Astrocyte (in vitro differentiated cells and primary cell): Measurements from ENCODE around the gene SNX13.

Experiments
- EZH2 ChIP-seq: IDR thresholded peaks from 2 replicates; pipeline ENCODE4 v1.6.1; 2012; ENCODE audit warnings: mild to moderate bottlenecking, low read length, inconsistent platforms; ENCODE audit not compliant: insufficient read depth
- TF ChIP-seq, protein P1 (sequence below): IDR thresholded peaks from 2 replicates; pipeline ENCODE4 v1.5.1; 2011; ENCODE audit warnings: low read depth, mild to moderate bottlenecking, inconsistent platforms, low read length, moderate library complexity; ENCODE audit not compliant: insufficient read depth

- TF ChIP-seq, protein P1, sequence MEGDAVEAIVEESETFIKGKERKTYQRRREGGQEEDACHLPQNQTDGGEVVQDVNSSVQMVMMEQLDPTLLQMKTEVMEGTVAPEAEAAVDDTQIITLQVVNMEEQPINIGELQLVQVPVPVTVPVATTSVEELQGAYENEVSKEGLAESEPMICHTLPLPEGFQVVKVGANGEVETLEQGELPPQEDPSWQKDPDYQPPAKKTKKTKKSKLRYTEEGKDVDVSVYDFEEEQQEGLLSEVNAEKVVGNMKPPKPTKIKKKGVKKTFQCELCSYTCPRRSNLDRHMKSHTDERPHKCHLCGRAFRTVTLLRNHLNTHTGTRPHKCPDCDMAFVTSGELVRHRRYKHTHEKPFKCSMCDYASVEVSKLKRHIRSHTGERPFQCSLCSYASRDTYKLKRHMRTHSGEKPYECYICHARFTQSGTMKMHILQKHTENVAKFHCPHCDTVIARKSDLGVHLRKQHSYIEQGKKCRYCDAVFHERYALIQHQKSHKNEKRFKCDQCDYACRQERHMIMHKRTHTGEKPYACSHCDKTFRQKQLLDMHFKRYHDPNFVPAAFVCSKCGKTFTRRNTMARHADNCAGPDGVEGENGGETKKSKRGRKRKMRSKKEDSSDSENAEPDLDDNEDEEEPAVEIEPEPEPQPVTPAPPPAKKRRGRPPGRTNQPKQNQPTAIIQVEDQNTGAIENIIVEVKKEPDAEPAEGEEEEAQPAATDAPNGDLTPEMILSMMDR: no peak
- TF ChIP-seq EZH2: no peak
These were observed 8.4 kb upstream of the SNX13 start for GRCh38 chr7:17948526-17949238.
